GM13976 (cell line): Measurements from ENCODE around the gene VPS33B.

ENCODE experiments used
- DNase-seq: peaks from one replicate; pipeline ENCODE4 v3.0.0; 2012; ENCODE audit warnings: low spot score
- in situ Hi-C: fragments of 300-500 bp; cut with MboI; formaldehyde crosslinking; loops from one replicate; pipeline ENCODE4 v1.12.0; 2022; ENCODE audit warnings: low sequenced_read_pairs, mixed read lengths, inconsistent platforms; ENCODE audit not compliant: unreplicated experiment
- TF ChIP-seq, protein P1 (sequence below): IDR thresholded peaks from 2 replicates; pipeline ENCODE4 v1.5.1; 2012; ENCODE audit warnings: borderline replicate concordance, mild to moderate bottlenecking; ENCODE audit not compliant: insufficient read depth; ENCODE audit errors: extremely low read depth, missing control alignments, control extremely low read depth

VPS33B gene

DNA sequence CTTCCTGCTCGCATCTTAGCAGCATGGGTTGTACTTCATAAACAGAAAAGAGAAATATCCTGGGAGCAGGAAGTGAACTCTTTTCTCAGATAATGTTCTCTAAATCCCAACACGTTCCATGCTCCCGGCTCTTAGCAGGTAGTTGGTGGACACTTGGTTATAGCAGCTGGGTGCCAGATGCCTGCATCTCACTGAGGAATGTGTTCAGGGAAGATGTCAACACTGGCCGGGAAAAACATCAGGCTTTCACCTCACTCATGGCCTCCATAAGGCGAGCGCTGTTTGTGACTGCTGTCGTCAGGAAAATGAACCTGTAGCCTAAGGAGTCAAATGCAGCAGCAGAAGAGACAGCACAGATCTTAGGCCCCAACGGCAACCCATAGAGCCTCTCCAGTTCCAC, 23.7 kb downstream of the VPS33B start:
- in situ Hi-C loops, result no loop called here
- TF ChIP-seq, protein P1, sequence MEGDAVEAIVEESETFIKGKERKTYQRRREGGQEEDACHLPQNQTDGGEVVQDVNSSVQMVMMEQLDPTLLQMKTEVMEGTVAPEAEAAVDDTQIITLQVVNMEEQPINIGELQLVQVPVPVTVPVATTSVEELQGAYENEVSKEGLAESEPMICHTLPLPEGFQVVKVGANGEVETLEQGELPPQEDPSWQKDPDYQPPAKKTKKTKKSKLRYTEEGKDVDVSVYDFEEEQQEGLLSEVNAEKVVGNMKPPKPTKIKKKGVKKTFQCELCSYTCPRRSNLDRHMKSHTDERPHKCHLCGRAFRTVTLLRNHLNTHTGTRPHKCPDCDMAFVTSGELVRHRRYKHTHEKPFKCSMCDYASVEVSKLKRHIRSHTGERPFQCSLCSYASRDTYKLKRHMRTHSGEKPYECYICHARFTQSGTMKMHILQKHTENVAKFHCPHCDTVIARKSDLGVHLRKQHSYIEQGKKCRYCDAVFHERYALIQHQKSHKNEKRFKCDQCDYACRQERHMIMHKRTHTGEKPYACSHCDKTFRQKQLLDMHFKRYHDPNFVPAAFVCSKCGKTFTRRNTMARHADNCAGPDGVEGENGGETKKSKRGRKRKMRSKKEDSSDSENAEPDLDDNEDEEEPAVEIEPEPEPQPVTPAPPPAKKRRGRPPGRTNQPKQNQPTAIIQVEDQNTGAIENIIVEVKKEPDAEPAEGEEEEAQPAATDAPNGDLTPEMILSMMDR, result no peak
- no peak for DNase-seq

DNA sequence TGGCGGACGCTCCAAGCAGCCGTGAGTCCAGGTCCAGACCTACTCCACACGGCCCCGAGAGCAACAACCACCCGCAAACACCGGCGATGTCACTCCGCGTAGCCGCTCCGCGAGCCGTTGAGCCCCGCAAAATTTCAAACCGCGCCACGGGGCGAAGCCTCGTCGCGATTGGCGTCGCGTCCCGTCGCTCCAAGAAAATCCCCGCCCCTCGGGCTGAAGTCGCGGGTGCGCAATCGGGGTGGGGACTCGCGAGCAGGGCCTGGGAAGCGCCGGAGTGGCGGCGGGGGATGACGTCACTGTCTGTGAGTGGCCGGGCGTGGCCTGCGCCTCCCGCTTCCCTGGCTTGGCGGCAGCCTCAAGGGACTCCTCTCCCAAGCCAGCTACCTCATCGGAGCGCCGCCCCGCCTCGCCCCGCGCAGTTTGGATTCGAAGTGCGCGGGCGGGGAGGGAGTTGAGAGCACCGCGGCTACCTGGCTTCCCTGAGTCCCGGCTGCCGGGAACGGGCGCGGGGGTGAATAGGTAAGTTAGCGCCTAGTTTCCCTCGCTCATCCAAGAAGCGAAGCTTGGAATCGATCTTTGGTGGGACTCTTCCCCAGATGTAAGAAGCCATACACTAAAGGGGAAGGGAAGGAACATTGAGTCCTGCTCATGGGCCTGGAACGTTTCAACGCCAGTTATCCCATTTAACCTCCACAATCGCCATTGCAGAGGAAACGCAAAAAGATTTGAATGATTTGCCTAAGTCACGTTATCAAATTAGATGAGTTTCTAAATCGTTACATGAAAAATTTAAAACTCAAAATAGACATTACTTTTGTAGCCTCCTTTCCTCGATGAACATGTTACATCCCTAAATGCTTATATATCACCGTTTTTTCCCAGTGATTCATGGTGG, 27.7 kb downstream of the VPS33B start, which contains the start of gene PRC1:
PRC1 (minus strand) TSS at position 119 of the 895 bp plus-strand sequence; CDS start at position 1, 118 bp downstream.
- DNase-seq, result peak; percentile 100
- in situ Hi-C loops, result no loop called here
- TF ChIP-seq, protein P1, result no peak

DNA sequence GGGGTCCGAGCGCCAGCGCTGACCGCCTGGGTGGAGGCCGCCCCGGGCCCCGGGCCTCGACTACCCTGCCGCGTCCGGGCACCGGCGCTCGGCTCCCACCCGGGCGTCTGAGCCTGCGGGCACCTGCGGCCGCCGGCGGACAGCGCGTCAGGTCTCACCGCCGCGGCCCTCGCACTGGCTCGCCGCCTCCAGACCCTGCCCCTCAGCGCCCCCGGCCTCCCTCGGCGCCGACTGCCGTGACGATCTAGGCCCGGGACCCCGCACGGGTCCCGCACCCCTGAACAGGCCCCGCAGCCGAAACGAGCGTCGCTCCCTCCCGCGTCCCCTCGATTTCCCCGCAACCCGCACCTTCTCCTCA, 28.4 kb downstream of the VPS33B start:
- TF ChIP-seq, protein P1, result no peak
- in situ Hi-C loops, result no loop called here
- DNase-seq, result peak; percentile 48

DNA sequence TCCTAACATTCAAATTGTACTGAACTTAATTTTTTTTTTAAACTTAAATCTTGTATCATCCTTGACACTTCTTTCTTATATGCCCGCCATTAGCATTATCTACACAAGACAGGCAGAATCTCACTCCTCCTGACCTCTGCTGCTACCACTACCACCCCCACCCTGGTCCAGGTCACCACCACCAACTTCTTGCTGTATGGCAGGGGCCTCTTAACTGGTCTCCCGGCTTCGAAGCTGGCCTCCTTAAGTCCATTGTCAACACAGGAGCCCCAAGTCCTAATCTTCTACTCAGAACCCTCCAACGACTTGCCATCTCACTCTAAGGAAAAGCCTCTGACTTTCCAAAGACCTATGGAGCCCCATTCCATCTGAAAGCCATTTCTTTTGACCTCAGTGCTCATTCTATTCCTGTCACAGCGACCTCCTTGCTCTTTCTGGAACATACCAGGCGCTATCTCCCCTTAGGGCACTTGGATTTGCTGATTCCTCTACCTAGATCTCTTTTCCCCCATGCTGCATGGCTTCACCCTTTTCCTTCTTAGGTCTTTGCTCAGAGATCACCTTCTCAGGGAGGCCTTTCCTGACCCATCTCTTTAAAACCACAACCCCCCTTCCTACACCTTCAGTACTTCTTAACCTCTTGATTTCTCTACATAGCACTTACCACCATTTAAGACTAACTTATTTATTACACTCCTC, 30.7 kb downstream of the VPS33B start:
- TF ChIP-seq, protein P1, result no peak
- in situ Hi-C loops, result no loop called here
- no peak for DNase-seq

DNA sequence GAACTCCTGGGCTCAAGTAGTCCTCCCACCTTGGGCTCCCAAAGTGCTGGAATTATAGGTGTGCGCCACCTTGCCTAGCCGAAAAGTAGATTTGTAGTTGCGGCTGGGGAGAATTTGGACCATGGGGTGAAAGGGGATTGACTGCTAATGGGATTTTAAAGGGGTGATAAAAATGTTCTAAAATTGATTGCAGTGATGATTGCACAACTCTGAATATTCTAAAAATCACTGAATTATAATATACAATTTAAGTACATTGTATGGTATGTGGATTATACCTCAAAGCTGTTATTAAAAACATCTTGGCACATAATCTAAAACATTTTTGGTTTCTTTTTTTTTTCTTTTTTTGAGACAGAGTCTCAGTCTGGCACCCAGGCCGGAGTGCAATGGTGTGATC, 31.9 kb downstream of the VPS33B start:
- in situ Hi-C loops, result no loop called here
- no peak for DNase-seq
- TF ChIP-seq, protein P1, result no peak

DNA sequence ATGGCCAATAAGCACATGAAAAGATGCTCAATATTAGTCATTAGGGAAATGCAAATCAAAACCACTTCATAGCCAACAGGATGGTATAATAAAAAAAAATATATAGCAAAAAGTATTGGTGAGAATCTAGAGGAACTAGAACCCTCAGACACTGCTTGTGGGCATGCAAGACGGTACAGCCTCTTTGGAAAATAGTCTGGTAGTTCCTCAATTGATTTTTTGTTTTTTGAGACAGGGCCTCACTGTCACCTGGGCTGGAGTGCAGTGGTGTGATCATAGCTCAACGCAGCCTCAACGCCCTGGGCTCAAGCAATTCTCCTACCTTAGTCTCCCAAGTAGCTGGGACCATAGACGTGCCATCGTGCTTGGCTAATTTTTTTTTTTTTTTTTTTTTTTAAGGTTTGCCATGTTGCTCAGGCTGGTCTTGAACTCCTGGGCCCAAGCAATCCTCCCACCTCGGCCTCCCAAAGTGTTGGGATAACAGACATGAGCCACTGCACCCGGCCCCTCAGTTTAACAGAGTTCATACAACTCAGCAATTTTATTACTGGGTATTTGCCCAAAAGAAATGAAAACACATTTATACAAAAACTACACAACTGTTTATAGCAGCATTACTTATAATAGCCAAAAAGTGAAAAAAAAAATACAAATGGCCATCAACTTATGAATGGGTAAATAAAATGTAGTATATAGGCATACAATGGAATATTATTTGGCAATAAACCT, 33.2 kb downstream of the VPS33B start:
- TF ChIP-seq, protein P1, result no peak
- in situ Hi-C loops, result no loop called here
- no peak for DNase-seq
